Liver (tissue), 3 donors: ENCODE data around the gene RPTOR.

Experiments used
- SP1 ChIP-seq: IDR thresholded peaks from 2 replicates; pipeline ENCODE4 v1.6.1; 2018; ENCODE audit warnings: antibody characterized with exemption, mild to moderate bottlenecking
- TAF1 ChIP-seq: conservative IDR thresholded peaks from 2 replicates; pipeline ENCODE4 v1.6.1; 2016; ENCODE audit warnings: antibody characterized with exemption, mild to moderate bottlenecking
- TF ChIP-seq, protein P1 (sequence below): fragments of 150-350 bp; IDR thresholded peaks from 2 replicates; pipeline ENCODE4 v1.5.1; 2017; ENCODE audit warnings: improper control_type of control experiment, low read depth, low read length; ENCODE audit not compliant: missing input control
- TF ChIP-seq, protein P2 (sequence below): IDR thresholded peaks from 2 replicates; pipeline ENCODE4 v1.6.1; 2016; ENCODE audit warnings: antibody characterized with exemption
- donor health status: healthy.
- donor health status: healthy.

DNA sequence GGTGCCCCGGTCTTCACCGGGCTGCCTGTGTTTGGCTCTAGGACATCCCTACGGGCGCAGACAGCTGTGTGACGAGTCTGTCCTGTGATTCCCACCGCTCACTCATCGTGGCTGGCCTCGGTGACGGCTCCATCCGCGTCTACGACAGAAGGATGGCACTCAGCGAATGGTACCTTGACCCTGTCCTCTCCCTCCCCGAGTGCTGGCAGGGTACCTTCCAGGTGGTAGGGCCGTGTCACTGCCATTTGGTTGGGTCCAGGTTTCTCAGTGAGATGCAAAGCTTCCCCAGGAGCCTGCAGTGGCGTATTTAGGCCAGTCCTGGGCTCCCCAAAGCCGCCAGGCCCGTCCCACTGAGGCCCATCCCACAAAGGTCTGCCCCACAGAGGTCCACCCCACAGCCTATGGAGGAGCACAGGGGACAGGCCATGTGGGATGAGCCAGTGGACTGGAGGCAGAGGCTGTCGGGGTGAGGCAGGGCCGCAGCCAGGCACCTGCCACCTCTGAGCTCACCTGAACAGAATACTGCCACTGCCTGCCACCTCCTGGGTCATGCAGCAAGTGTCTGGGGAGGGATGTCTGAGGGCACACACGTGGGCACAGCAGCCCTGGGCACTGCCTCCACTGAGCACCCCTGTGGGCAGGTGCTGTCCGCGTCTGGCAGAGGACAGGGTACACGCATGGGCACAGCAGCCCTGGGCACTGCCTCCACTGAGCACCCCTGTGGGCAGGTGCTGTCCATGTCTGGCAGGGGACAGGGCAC is 415.6 kb downstream of the RPTOR start:
- TF ChIP-seq, protein P1, sequence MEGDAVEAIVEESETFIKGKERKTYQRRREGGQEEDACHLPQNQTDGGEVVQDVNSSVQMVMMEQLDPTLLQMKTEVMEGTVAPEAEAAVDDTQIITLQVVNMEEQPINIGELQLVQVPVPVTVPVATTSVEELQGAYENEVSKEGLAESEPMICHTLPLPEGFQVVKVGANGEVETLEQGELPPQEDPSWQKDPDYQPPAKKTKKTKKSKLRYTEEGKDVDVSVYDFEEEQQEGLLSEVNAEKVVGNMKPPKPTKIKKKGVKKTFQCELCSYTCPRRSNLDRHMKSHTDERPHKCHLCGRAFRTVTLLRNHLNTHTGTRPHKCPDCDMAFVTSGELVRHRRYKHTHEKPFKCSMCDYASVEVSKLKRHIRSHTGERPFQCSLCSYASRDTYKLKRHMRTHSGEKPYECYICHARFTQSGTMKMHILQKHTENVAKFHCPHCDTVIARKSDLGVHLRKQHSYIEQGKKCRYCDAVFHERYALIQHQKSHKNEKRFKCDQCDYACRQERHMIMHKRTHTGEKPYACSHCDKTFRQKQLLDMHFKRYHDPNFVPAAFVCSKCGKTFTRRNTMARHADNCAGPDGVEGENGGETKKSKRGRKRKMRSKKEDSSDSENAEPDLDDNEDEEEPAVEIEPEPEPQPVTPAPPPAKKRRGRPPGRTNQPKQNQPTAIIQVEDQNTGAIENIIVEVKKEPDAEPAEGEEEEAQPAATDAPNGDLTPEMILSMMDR, result no peak
- TF ChIP-seq SP1 (no peak), TAF1 (no peak)
- TF ChIP-seq, protein P2, sequence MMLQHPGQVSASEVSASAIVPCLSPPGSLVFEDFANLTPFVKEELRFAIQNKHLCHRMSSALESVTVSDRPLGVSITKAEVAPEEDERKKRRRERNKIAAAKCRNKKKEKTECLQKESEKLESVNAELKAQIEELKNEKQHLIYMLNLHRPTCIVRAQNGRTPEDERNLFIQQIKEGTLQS, result no peak
